Progenitor cell of endocrine pancreas (in vitro differentiated cells): Measurements from ENCODE around the gene SLC25A46. TPM values are rescaled to one million over a fixed set of nuclear protein-coding genes. Genes with fewer than 3 reads are reported as not detected.

ENCODE experiments used
- DNase-seq: peaks from one replicate; pipeline ENCODE4 v3.0.0; 2021; ENCODE audit warnings: low spot score; ENCODE audit not compliant: unreplicated experiment
- H3K27ac Mint-ChIP-seq: 2 replicates; pipeline ENCODE4 v1.8.0; 2021; ENCODE audit warnings: mild to moderate bottlenecking, moderate library complexity, mixed read lengths
- H3K27me3 Mint-ChIP-seq: 2 replicates; pipeline ENCODE4 v1.8.0; 2021; ENCODE audit warnings: mixed read lengths
- H3K36me3 Mint-ChIP-seq: 2 replicates; pipeline ENCODE4 v1.8.0; 2022; ENCODE audit warnings: mixed read lengths; ENCODE audit not compliant: insufficient read depth
- H3K4me1 Mint-ChIP-seq: 2 replicates; pipeline ENCODE4 v1.8.0; 2021; ENCODE audit warnings: low read depth, mixed read lengths
- H3K4me3 Mint-ChIP-seq: 2 replicates; pipeline ENCODE4 v1.8.0; 2021; ENCODE audit warnings: low read depth, mild to moderate bottlenecking, moderate library complexity, mixed read lengths
- H3K9me3 Mint-ChIP-seq: 2 replicates; pipeline ENCODE4 v1.8.0; 2021; ENCODE audit warnings: low read depth, mixed read lengths
- total RNA-seq: library from RNA; stranded (reverse); gene quantifications from 2 replicates; pipeline ENCODE4 v1.2.1, GENCODE V29; 2021
- TF ChIP-seq, protein P1 (sequence below): fragments of 200-600 bp; sonication (generic); IDR thresholded peaks from one replicate; pipeline ENCODE4 v1.5.0; 2021; ENCODE audit warnings: antibody characterized with exemption, mild to moderate bottlenecking; ENCODE audit not compliant: unreplicated experiment

SLC25A46 gene
- total RNA-seq, 1 donor from 2014 or later: 42.1 TPM

DNA sequence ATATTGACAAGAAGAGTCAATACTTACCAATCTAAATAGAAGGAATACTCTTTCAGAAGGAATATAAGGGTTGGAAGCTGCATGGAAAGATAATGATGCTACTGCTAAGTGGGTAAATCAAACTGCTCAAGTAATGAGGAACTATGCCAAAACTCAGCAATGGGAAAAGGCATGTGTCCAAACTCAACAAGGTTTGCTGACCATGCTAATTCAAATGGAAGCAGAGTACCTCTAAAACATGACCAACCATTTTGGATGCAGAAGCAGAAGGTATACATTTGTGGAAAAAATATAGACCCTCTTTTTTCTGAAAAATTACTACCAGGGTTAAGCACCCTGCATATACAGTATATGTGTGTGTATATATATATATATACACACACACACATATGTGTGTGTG, 33.5 kb upstream of the SLC25A46 start:
- Mint-ChIP-seq H3K27me3 (no peaks in the 10 kb centered on the region), H3K4me3 (no peak overlapping the region), H3K9me3 (no peaks in the 10 kb centered on the region), H3K36me3 (no peaks in the 10 kb centered on the region), H3K27ac (no peak overlapping the region), H3K4me1 (no peaks in the 10 kb centered on the region)
- TF ChIP-seq, protein P1, sequence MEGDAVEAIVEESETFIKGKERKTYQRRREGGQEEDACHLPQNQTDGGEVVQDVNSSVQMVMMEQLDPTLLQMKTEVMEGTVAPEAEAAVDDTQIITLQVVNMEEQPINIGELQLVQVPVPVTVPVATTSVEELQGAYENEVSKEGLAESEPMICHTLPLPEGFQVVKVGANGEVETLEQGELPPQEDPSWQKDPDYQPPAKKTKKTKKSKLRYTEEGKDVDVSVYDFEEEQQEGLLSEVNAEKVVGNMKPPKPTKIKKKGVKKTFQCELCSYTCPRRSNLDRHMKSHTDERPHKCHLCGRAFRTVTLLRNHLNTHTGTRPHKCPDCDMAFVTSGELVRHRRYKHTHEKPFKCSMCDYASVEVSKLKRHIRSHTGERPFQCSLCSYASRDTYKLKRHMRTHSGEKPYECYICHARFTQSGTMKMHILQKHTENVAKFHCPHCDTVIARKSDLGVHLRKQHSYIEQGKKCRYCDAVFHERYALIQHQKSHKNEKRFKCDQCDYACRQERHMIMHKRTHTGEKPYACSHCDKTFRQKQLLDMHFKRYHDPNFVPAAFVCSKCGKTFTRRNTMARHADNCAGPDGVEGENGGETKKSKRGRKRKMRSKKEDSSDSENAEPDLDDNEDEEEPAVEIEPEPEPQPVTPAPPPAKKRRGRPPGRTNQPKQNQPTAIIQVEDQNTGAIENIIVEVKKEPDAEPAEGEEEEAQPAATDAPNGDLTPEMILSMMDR: no peak
- no peak for DNase-seq

DNA sequence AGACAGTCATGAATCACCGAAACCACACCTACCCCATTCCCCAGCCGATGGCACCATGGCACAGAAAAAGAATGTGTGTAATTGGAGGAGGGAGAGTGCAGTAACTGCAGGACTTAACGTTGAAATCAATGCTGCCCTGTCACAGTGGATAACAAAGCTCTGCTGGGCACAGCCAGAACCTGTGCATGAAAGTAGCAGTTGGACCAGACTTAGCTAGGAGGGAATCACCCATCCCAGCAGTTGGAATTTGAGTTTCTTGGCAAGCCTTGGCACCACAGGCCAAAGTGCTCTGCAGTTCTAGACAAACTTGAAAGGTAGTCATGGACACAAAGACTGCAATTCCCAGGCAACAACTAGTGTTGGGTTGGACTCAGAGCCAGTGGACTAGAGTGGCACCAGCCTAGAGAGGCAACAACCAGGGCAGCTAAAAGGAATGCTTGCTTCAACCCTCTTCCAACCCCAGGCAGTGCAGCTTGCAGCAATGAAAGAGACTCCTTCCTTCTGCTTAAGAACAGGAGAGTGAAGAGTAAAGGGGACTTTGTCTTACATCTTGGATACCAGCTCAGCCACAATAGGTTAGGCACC, 31.5 kb upstream of the SLC25A46 start:
- no peaks in the 10 kb centered on the region for H3K4me1 Mint-ChIP-seq
- no peaks in the 10 kb centered on the region for H3K36me3 Mint-ChIP-seq
- H3K27me3 Mint-ChIP-seq: no peaks in the 10 kb centered on the region
- no peak for DNase-seq
- H3K9me3 Mint-ChIP-seq: no peaks in the 10 kb centered on the region
- H3K27ac Mint-ChIP-seq: no peak overlapping the region
- no peak overlapping the region for H3K4me3 Mint-ChIP-seq
- TF ChIP-seq, protein P1: no peak

DNA sequence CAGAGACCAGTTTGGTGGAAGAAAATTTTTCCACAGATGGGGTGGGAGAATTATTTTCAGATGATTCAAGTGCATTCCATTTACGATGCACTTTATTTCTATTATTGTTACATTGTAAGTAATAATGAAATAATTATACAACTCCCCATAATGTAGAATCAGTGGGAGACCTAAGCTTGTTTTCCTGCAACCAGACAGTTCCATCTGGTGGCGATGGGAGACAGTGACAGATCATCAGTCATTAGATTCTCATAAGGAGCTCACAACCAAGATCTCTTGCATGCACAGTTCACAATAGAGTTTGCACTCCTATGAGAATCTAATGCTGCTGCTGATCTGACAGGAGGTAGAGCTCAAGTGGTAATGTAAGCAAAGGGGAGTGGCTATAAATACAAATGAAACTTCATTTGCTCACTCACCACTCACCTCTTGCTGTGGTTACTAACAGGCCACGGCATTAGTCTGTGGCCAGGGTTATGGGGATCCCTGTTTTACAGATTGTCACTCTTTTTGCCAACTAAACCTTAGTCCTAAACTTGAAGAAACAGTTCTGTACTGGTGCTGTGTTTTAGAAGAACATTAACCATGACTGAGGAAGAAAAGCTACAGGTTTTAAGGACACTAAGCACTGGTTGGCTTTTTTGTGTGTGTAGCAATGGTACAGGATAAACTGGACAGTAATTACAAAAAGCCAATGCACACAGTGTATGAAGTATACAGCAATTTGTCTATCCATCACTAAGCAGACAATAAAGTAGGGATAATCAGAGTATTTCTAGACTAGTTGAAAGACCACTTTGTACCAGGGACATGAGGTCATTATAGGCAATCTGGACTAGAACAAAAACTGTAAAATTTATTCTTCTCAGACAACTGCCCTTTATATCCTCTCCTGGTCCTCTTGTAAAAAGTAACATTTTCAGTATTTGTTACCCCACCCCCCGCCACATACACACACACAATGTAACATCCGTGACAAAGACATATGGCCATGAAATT, 22.3 kb upstream of the SLC25A46 start:
- Mint-ChIP-seq H3K9me3 (no peaks in the 10 kb centered on the region), H3K4me3 (no peak overlapping the region), H3K27me3 (no peaks in the 10 kb centered on the region), H3K36me3 (no peaks in the 10 kb centered on the region), H3K27ac (no peak overlapping the region), H3K4me1 (peaks cover 5% of the 10 kb centered on the region)
- no peak for DNase-seq
- TF ChIP-seq, protein P1: no peak

DNA sequence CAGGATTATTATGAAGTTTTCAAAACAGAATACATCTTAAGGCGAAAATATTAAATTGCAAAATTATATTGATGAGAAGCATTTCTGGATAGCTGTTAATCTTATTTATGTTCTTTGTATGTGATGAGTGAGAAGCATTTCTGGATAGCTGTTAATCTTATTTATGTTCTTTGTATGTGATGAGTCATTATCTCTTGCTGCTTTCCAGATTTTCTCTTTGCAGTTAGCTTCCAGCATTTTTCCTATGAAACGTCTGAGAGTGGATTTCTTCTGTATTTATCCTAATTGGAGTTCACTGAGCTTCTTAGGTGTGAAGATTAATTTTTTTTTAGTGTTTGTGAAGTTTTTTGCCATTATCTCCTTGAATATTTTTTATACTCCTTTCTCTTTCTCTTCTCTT, 20.5 kb upstream of the SLC25A46 start:
- TF ChIP-seq, protein P1: no peak
- no peaks in the 10 kb centered on the region for H3K9me3 Mint-ChIP-seq
- H3K4me3 Mint-ChIP-seq: no peak overlapping the region
- peaks cover 5% of the 10 kb centered on the region for H3K4me1 Mint-ChIP-seq
- H3K27ac Mint-ChIP-seq: no peak overlapping the region
- no peak for DNase-seq
- no peaks in the 10 kb centered on the region for H3K27me3 Mint-ChIP-seq
- H3K36me3 Mint-ChIP-seq: no peaks in the 10 kb centered on the region

- DNase-seq: peak; percentile 50
- TF ChIP-seq, protein P1: no peak
- Mint-ChIP-seq H3K9me3 (no peaks in the 10 kb centered on the region), H3K27me3 (no peaks in the 10 kb centered on the region), H3K27ac (peak within 1 kb of the TSS; percentile 38), H3K36me3 (no peaks in the 10 kb centered on the region), H3K4me3 (peak within 1 kb of the TSS; percentile 90), H3K4me1 (peaks cover 1% of the 10 kb centered on the region)
Measured at GRCh38 chr5:110726249-110727024, 12.4 kb upstream of the SLC25A46 start, which contains the start of gene TMEM232. TMEM232 (minus strand) TSS chr5:110726671; CDS start chr5:110667352, 59,319 bp downstream.
